GM23248 (cell line): Measurements from ENCODE around the gene ARPC2. TPM values are rescaled to one million over a fixed set of nuclear protein-coding genes. Genes with fewer than 3 reads are reported as not detected.

Experiments used
- DNase-seq: peaks from one replicate; pipeline ENCODE4 v3.0.0-alpha.2; 2015
- H2AFZ ChIP-seq: fragments of 200-600 bp; sonication (generic); 2 replicates; pipeline ENCODE4 v1.6.1; 2016; ENCODE audit warnings: antibody characterized with exemption
- H3F3A ChIP-seq: fragments of 200-600 bp; sonication (generic); 2 replicates; pipeline ENCODE4 v1.6.1; 2016; ENCODE audit warnings: mild to moderate bottlenecking, antibody characterized with exemption, mixed run types; ENCODE audit not compliant: insufficient read depth
- H3K27ac ChIP-seq: fragments of 200-600 bp; sonication (generic); 2 replicates; pipeline ENCODE4 v1.5.1; 2016; ENCODE audit warnings: mild to moderate bottlenecking
- H3K27me3 ChIP-seq: fragments of 200-600 bp; sonication (generic); replicated peaks from 2 replicates; pipeline ENCODE4 v1.6.1; 2016; ENCODE audit warnings: mild to moderate bottlenecking; ENCODE audit not compliant: insufficient read depth
- H3K36me3 ChIP-seq: fragments of 200-600 bp; sonication (generic); 2 replicates; pipeline ENCODE4 v1.6.1; 2016; ENCODE audit warnings: low read depth, mild to moderate bottlenecking
- H3K4me1 ChIP-seq: fragments of 200-600 bp; sonication (generic); 2 replicates; pipeline ENCODE4 v1.6.1; 2016; ENCODE audit warnings: mild to moderate bottlenecking; ENCODE audit not compliant: insufficient read depth
- H3K4me2 ChIP-seq: fragments of 200-600 bp; sonication (generic); one replicate; pipeline ENCODE4 v1.6.1; 2016; ENCODE audit warnings: mild to moderate bottlenecking; ENCODE audit not compliant: unreplicated experiment
- H3K4me3 ChIP-seq: fragments of 200-600 bp; sonication (generic); 2 replicates; pipeline ENCODE4 v1.5.1; 2016; ENCODE audit warnings: mild to moderate bottlenecking
- H3K79me2 ChIP-seq: fragments of 200-600 bp; sonication (generic); 2 replicates; pipeline ENCODE4 v1.6.1; 2016; ENCODE audit warnings: mild to moderate bottlenecking; ENCODE audit not compliant: insufficient read depth
- H3K9ac ChIP-seq: fragments of 200-600 bp; sonication (generic); 2 replicates; pipeline ENCODE4 v1.6.1; 2016; ENCODE audit warnings: mild to moderate bottlenecking
- H3K9me2 ChIP-seq: fragments of 200-600 bp; sonication (generic); 2 replicates; pipeline ENCODE4 v1.6.1; 2016; ENCODE audit warnings: mixed run types, mild to moderate bottlenecking, moderate library complexity; ENCODE audit not compliant: insufficient read depth
- H3K9me3 ChIP-seq: fragments of 200-600 bp; sonication (generic); one replicate; pipeline ENCODE4 v1.6.1; 2017; ENCODE audit warnings: low read depth
- H4K20me1 ChIP-seq: fragments of 200-600 bp; sonication (generic); 2 replicates; pipeline ENCODE4 v1.6.0; 2016; ENCODE audit not compliant: insufficient read depth
- EZH2 ChIP-seq: fragments of 200-600 bp; sonication (generic); IDR thresholded peaks from 2 replicates; pipeline ENCODE4 v1.6.1; 2018; ENCODE audit warnings: antibody characterized with exemption, mild to moderate bottlenecking; ENCODE audit not compliant: insufficient read depth, poor library complexity, severe bottlenecking
- EZH2phosphoT487 ChIP-seq: fragments of 200-600 bp; sonication (generic); IDR thresholded peaks from 2 replicates; pipeline ENCODE4 v1.6.1; 2018; ENCODE audit warnings: antibody characterized with exemption, moderate library complexity, mild to moderate bottlenecking, low read depth; ENCODE audit not compliant: insufficient read depth
- WGBS, 2 experiments: methylation state at CpG; one replicate each; pipeline ENCODE4 v1.1.6; 2015 to 2017; ENCODE audit warnings: low lambda C conversion rate in 2 of 2, low coverage in 1 of 2; ENCODE audit errors: missing lambda C conversion rate in 2 of 2; 5-methylcytosine and 5-hydroxymethylcytosine counted together
- in situ Hi-C: fragments of 300-500 bp; cut with MboI; formaldehyde crosslinking; loops from 2 replicates; pipeline ENCODE4 v1.15.0; 2020
- microRNA-seq: library from miRNA; unstranded; fragments of <30 nt; microRNA quantifications from one replicate; pipeline ENCODE4, GENCODE V29; 2016; ENCODE audit warnings: borderline number of aligned reads
- polyA plus RNA-seq: library from polyadenylated mRNA; unstranded; fragments of >200 nt; fragmentation: Nextera tagmentation; extraction: Ambion mirVana; gene quantifications from 2 replicates; pipeline ENCODE4 v1.2.1, GENCODE V29; 2016
- total RNA-seq: library from RNA; depleted of rRNA; stranded (reverse); fragments of >200 nt; shearing (Covaris generic); gene quantifications from 2 replicates; pipeline ENCODE4 v1.2.3, GENCODE V29; 2014; rRNA removed

The ARPC2 gene
- total and polyA plus RNA-seq, 2 experiments from 2014 or later, result 644 to 851 TPM

DNA sequence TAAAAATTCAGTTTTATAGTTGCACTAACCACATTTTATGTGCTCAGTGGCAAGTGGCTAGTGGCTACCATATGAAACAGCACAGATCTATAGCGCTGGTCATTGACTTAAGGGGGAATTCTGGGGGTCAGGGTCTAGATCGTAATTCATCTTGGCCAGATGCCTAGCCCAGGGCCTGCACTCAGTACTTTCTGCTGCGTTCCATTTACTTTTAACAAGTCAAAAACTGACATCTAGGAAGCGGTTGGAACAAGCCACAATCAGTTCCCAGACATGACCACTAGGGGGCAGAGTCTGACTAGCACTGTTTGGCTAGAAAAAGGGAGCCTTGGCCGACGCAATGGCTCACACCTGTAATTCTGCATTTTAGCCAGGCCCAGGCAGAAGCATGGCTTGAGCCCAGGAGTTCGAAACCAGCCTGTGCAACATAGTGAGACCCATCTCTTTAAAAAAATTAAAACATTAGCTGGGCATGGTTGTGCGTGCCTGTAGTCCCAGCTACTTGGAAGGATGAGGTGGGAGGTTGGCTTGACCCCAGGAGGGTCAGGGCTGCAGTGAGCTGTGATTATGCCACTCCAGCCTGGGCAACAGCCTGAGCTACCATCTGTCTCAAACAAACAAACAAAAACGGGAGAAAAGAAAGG is 84.3 kb downstream of the ARPC2 start:
- H3K27ac ChIP-seq, result no peak overlapping the region
- no peak overlapping the region for H3K4me3 ChIP-seq
- H3K9me3 ChIP-seq, result no peaks in the 10 kb centered on the region
- no peaks in the 10 kb centered on the region for H3K79me2 ChIP-seq
- H3F3A ChIP-seq, result no peaks in the 10 kb centered on the region
- H3K9ac ChIP-seq, result no peak overlapping the region
- no peak for TF ChIP-seq EZH2phosphoT487
- no peak for TF ChIP-seq EZH2
- H3K36me3 ChIP-seq, result no peaks in the 10 kb centered on the region
- in situ Hi-C loops, result no loop called here
- WGBS, 2 experiments, result 7 to 10% methylated on average over 9 of the region's 9 CpGs
- H4K20me1 ChIP-seq, result no peaks in the 10 kb centered on the region
- H3K9me2 ChIP-seq, result no peaks in the 10 kb centered on the region
- no peaks in the 10 kb centered on the region for H3K4me1 ChIP-seq
- no peak overlapping the region for H3K4me2 ChIP-seq
- no peaks in the 10 kb centered on the region; the same call in 1 of the 2 replicates for H3K27me3 ChIP-seq
- peak overlapping the region; percentile 58; the same call in 1 of the 2 replicates for H2AFZ ChIP-seq
- peak; percentile 78 for DNase-seq

Small RNAs within 50 kb of the gene (microRNA-seq; reads per million reads assigned to microRNA genes)
- gene MIR6513, result 5.1 reads per million, percentile 2 among the genes with 10 or more reads in this experiment

Other genes with a start within 250 kb of the ARPC2 start
- 99.3 and 104 TPM in 2 replicates for gene TNS1, start 214.2 kb upstream of the ARPC2 start, total RNA-seq
- gene TNS1, start 214.2 kb upstream of the ARPC2 start, polyA plus RNA-seq, result 78.6 and 81.6 TPM in 2 replicates
- gene RUFY4, start 147.9 kb upstream of the ARPC2 start, total RNA-seq, result not detected in 2 replicates
- not detected in 2 replicates for gene RUFY4, start 147.9 kb upstream of the ARPC2 start, polyA plus RNA-seq
- gene CXCR2, start 91.2 kb upstream of the ARPC2 start, total RNA-seq, result not detected in 2 replicates
- not detected in 2 replicates for gene CXCR2, start 91.2 kb upstream of the ARPC2 start, polyA plus RNA-seq
- not detected in 2 replicates for gene CXCR1, start 50.2 kb upstream of the ARPC2 start, total RNA-seq
- not detected in 2 replicates for gene CXCR1, start 50.2 kb upstream of the ARPC2 start, polyA plus RNA-seq
- gene GPBAR1, start 43.8 kb downstream of the ARPC2 start, total RNA-seq, result not detected in 2 replicates
- gene GPBAR1, start 43.8 kb downstream of the ARPC2 start, polyA plus RNA-seq, result 0.14 TPM in 1 of 2 replicates, not detected in the other
- gene AAMP, start 52.9 kb downstream of the ARPC2 start, total RNA-seq, result 117 and 191 TPM in 2 replicates
- 112 and 114 TPM in 2 replicates for gene AAMP, start 52.9 kb downstream of the ARPC2 start, polyA plus RNA-seq
- gene PNKD, start 53.3 kb downstream of the ARPC2 start, total RNA-seq, result 22.8 and 28.6 TPM in 2 replicates
- 79.3 and 82.7 TPM in 2 replicates for gene PNKD, start 53.3 kb downstream of the ARPC2 start, polyA plus RNA-seq
- gene TMBIM1, start 75.3 kb downstream of the ARPC2 start, total RNA-seq, result 178 and 214 TPM in 2 replicates
- 164 and 166 TPM in 2 replicates for gene TMBIM1, start 75.3 kb downstream of the ARPC2 start, polyA plus RNA-seq
- gene CATIP, start 139.7 kb downstream of the ARPC2 start, total RNA-seq, result not detected in 2 replicates
- not detected in 2 replicates for gene CATIP, start 139.7 kb downstream of the ARPC2 start, polyA plus RNA-seq
- gene SLC11A1, start 165.1 kb downstream of the ARPC2 start, total RNA-seq, result not detected in 2 replicates
- 0.13 and 0.16 TPM in 2 replicates for gene SLC11A1, start 165.1 kb downstream of the ARPC2 start, polyA plus RNA-seq
- gene CTDSP1, start 182.7 kb downstream of the ARPC2 start, total RNA-seq, result 82.7 and 119 TPM in 2 replicates
- 28.5 and 31.0 TPM in 2 replicates for gene CTDSP1, start 182.7 kb downstream of the ARPC2 start, polyA plus RNA-seq
- gene VIL1, start 201.9 kb downstream of the ARPC2 start, total RNA-seq, result not detected in 2 replicates
- gene VIL1, start 201.9 kb downstream of the ARPC2 start, polyA plus RNA-seq, result not detected in 2 replicates